ENCODE results near the gene RECQL5.
"Not testable (repeated sequence)": the region's sequence is repeated elsewhere in the genome, so short reads cannot be mapped to it uniquely, and the experiment has no call there.

GRCh38 chr17:75638039-75638438 is 28.9 kb downstream of the RECQL5 start:
- TF ChIP-seq POLR2A, CTCF (IDR thresholded peaks at IDR 0.05): not testable (repeated sequence)
